ENCODE data around the gene POLD1. TPM values are rescaled to one million over a fixed set of nuclear protein-coding genes. Genes with fewer than 3 reads are reported as not detected.

The POLD1 gene
- polyA plus RNA-seq, 1 of the 3 experiments (the other 2 are of a cell fraction) = 33.6 TPM

GRCh38 chr19:50467566-50467965 lies 83.4 kb downstream of the POLD1 start:
- H3F3A ChIP-seq (replicated peaks; ENCODE audit: insufficient read depth) = peaks cover 10% of the 10 kb centered on the region
- CTCF ChIA-PET = interaction anchor here (1.0 to 8.3 kb wide), 3 partner anchors 17 to 100 kb away, joined by 3 to 80 read pairs (median 6); no protein-coding TSS in a partner anchor
- H3K79me2 ChIP-seq (ENCODE audit: insufficient read depth) = no peaks in the 10 kb centered on the region
- no peak overlapping the region for H3K9ac ChIP-seq
- no peaks in the 10 kb centered on the region for H3K9me2 ChIP-seq
- no peak overlapping the region for H3K4me3 ChIP-seq (ENCODE audit: low read depth in 2 of 2, low read length in 1 of 2)
- H2AFZ ChIP-seq (ENCODE audit: low read depth) = no peak overlapping the region
- WGBS (ENCODE audit: low lambda C conversion rate) = 75% methylated on average over 18 of the region's 18 CpGs
- no peak overlapping the region for H3K27ac ChIP-seq (ENCODE audit: low read depth in 2 of 2, low read length in 1 of 2)
- H4K20me1 ChIP-seq (ENCODE audit: insufficient read depth) = no peaks in the 10 kb centered on the region
- no peaks in the 10 kb centered on the region; a peak in 1 of 4 replicates for H3K4me1 ChIP-seq (ENCODE audit: control insufficient read depth in 1 of 2, insufficient read depth in 2 of 2, low read depth in 1 of 2, low read length in 1 of 2)
- POLR2A ChIA-PET = interaction anchor here (0.7 kb wide), 1 partner anchor 35 kb away, joined by 4 read pairs; no protein-coding TSS in a partner anchor
- H3K36me3 ChIP-seq (replicated peaks in 1 of 2; ENCODE audit: control insufficient read depth in 1 of 2, insufficient read depth in 2 of 2, low read length in 1 of 2) = no peaks in the 10 kb centered on the region
- no peak overlapping the region for H3K4me2 ChIP-seq
- TF ChIP-seq MEF2A (IDR thresholded peaks at IDR 0.05; ENCODE audit: borderline replicate concordance, low read depth) (no peak), RFX5 (IDR thresholded peaks at IDR 0.05; ENCODE audit: low read length) (no peak), FOXM1 (IDR thresholded peaks at IDR 0.05; ENCODE audit: low read depth) (no peak), USF2 (IDR thresholded peaks at IDR 0.05; ENCODE audit: borderline replicate concordance, low read depth, low read length) (no peak), CTCF (IDR thresholded peaks at IDR 0.05) (no peak), TCF12 (IDR thresholded peaks at IDR 0.05) (no peak), JUND (IDR thresholded peaks at IDR 0.05) (no peak), EP300 (IDR thresholded peaks at IDR 0.05; ENCODE audit: borderline replicate concordance in 1 of 2, low read depth in 1 of 2, low read length in 1 of 2) (no peak), PBX3 (IDR thresholded peaks at IDR 0.05) (no peak), SMC3 (IDR thresholded peaks at IDR 0.05; ENCODE audit: low read depth, low read length) (no peak)
- no peak for DNase-seq
- no peaks in the 10 kb centered on the region for H3K9me3 ChIP-seq
- no peaks in the 10 kb centered on the region for H3K27me3 ChIP-seq (ENCODE audit: insufficient read depth)

Other genes starting within 250 kb of the POLD1 start
- not detected in 2 replicates for gene IZUMO2, start 221.1 kb upstream of the POLD1 start, polyA plus RNA-seq (2012; rRNA removed)
- 0.02 TPM in 1 of 2 replicates, not detected in the other for gene MYH14, start 180.7 kb upstream of the POLD1 start, polyA plus RNA-seq (2012; rRNA removed)
- gene KCNC3, start 55.0 kb upstream of the POLD1 start, polyA plus RNA-seq (2012; rRNA removed) = 0.26 and 0.30 TPM in 2 replicates
- 0.43 and 0.76 TPM in 2 replicates for gene NAPSA, start 18.7 kb upstream of the POLD1 start, polyA plus RNA-seq (2012; rRNA removed)
- 72.8 and 108 TPM in 2 replicates for gene NR1H2, start 7.9 kb upstream of the POLD1 start, polyA plus RNA-seq (2012; rRNA removed)
- not detected in 2 replicates for gene SPIB, start 34.6 kb downstream of the POLD1 start, polyA plus RNA-seq (2012; rRNA removed)
- gene MYBPC2, start 48.5 kb downstream of the POLD1 start, polyA plus RNA-seq (2012; rRNA removed) = not detected in 2 replicates
- 218 and 219 TPM in 2 replicates for gene EMC10, start 92.2 kb downstream of the POLD1 start, polyA plus RNA-seq (2012; rRNA removed)
- gene GARIN5A, start 92.5 kb downstream of the POLD1 start, polyA plus RNA-seq (2012; rRNA removed) = 1.1 and 1.3 TPM in 2 replicates
- 71.5 and 81.2 TPM in 2 replicates for gene JOSD2, start 126.8 kb downstream of the POLD1 start, polyA plus RNA-seq (2012; rRNA removed)
- 0.07 and 0.32 TPM in 2 replicates for gene ASPDH, start 129.6 kb downstream of the POLD1 start, polyA plus RNA-seq (2012; rRNA removed)
- gene LRRC4B, start 184.1 kb downstream of the POLD1 start, polyA plus RNA-seq (2012; rRNA removed) = 5.4 and 6.9 TPM in 2 replicates

Measured in SK-N-SH (cell line).